LNCaP clone FGC (cell line): ENCODE results near the gene CIBAR2.
A peak's percentile ranks its signal among the peaks of the same experiment; 100 is the strongest.
"Not testable (repeated sequence)": the region's sequence is repeated elsewhere in the genome, so short reads cannot be mapped to it uniquely, and the experiment has no call there.

ENCODE experiments used
- DNase-seq: peaks from one replicate; pipeline ENCODE4 v3.0.0-alpha.2; 2011; ENCODE audit warnings: low read depth
- H3K4me3 ChIP-seq: 2 replicates; pipeline ENCODE4 v1.5.1; 2011; ENCODE audit warnings: mild to moderate bottlenecking, low read depth, low read length, control low read depth
- CTCF ChIP-seq: IDR thresholded peaks from 2 replicates; pipeline ENCODE4 v1.5.1; 2012; ENCODE audit warnings: mild to moderate bottlenecking; ENCODE audit not compliant: control insufficient read depth, insufficient read depth; ENCODE audit errors: extremely low read depth

Gene CIBAR2

GRCh38 chr16:85123891-85124635, 11.8 kb upstream of the CIBAR2 start:
- no peak for TF ChIP-seq CTCF
- DNase-seq: no peak
- no peak overlapping the region for H3K4me3 ChIP-seq

- H3K4me3 ChIP-seq: not testable (repeated sequence)
These were observed 11.2 kb upstream of the CIBAR2 start for GRCh38 chr16:85123441-85123840.

GRCh38 chr16:85120006-85120340, 7.7 kb upstream of the CIBAR2 start:
- no peak for TF ChIP-seq CTCF
- DNase-seq: no peak

More at GRCh38 chr16:85123441-85123840, 11.2 kb upstream of the CIBAR2 start:
- DNase-seq: not testable (repeated sequence)

GRCh38 chr16:85117418-85117817, 5.1 kb upstream of the CIBAR2 start:
- DNase-seq: no peak
- no peak for TF ChIP-seq CTCF
- H3K4me3 ChIP-seq: no peak overlapping the region

More at GRCh38 chr16:85120006-85120340, 7.7 kb upstream of the CIBAR2 start:
- H3K4me3 ChIP-seq: no peak overlapping the region

- peak; percentile 97 for TF ChIP-seq CTCF
- DNase-seq: peak; percentile 21
- H3K4me3 ChIP-seq: no peak overlapping the region
These were observed 2.8 kb upstream of the CIBAR2 start for GRCh38 chr16:85114909-85115567.

- TF ChIP-seq CTCF: no peak
- no peak for DNase-seq
- no peak overlapping the region for H3K4me3 ChIP-seq
These were observed 1.6 kb upstream of the CIBAR2 start for GRCh38 chr16:85113913-85114312.

GRCh38 chr16:85113168-85113733, 979 bp upstream of the CIBAR2 start:
- no peak for DNase-seq
- no peak for TF ChIP-seq CTCF
- H3K4me3 ChIP-seq: no peak overlapping the region
